H1 (cell line): Measurements from ENCODE around the gene MRM3. TPM values are rescaled to one million over a fixed set of nuclear protein-coding genes. Genes with fewer than 3 reads are reported as not detected.

Experiments used
- CTCF ChIA-PET: fragments of 300-600 bp; sonication (Branson Sonifier 250); formaldehyde crosslinking; loops from one replicate; lab custom pipeline; 2021; ENCODE audit not compliant: partially characterized antibody; lab: Charles Lee
- POLR2A ChIA-PET: fragments of 300-600 bp; sonication (Branson Sonifier 250); formaldehyde crosslinking; loops from one replicate; lab custom pipeline; 2021; ENCODE audit warnings: inconsistent platforms; ENCODE audit not compliant: partially characterized antibody; lab: Charles Lee
- DNase-seq, 2 experiments: peaks; one replicate each; pipeline versions ENCODE4 v3.0.0 to v3.0.0-alpha.2; 2010 to 2022; ENCODE audit warnings: low spot score in 2 of 2, low read depth in 1 of 2, mixed read lengths in 1 of 2
- FAIRE-seq: peaks from 2 replicates; lab custom pipeline; 2011; peaks lifted over from hg19 to GRCh38; lab: Jason Lieb, UNC
- H2AFZ ChIP-seq: 2 replicates; pipeline ENCODE4 v1.8.1; 2012; ENCODE audit warnings: low read length, inconsistent platforms
- H2AK5ac ChIP-seq: 2 replicates; pipeline ENCODE4 v1.6.1; 2013; ENCODE audit warnings: low read depth, low read length
- H2BK120ac ChIP-seq: replicated peaks from 2 replicates; pipeline ENCODE3; 2013; ENCODE audit warnings: low read depth, low read length, inconsistent platforms
- H2BK12ac ChIP-seq: 2 replicates; pipeline ENCODE4 v1.6.1; 2013; ENCODE audit warnings: low read depth, low read length
- H2BK15ac ChIP-seq: 2 replicates; pipeline ENCODE4 v1.6.1; 2013; ENCODE audit warnings: low read length
- H2BK20ac ChIP-seq: 2 replicates; pipeline ENCODE4 v1.6.1; 2013; ENCODE audit warnings: low read length
- H2BK5ac ChIP-seq: 2 replicates; pipeline ENCODE4 v1.6.1; 2013; ENCODE audit warnings: low read depth, low read length
- H3K14ac ChIP-seq: 2 replicates; pipeline ENCODE4 v1.6.1; 2013; ENCODE audit warnings: inconsistent platforms; ENCODE audit not compliant: insufficient read length
- H3K18ac ChIP-seq: 2 replicates; pipeline ENCODE4 v1.6.1; 2013; ENCODE audit warnings: low read length; ENCODE audit errors: extremely low read depth
- H3K23ac ChIP-seq: 2 replicates; pipeline ENCODE4 v1.6.1; 2013; ENCODE audit warnings: inconsistent platforms; ENCODE audit not compliant: insufficient read length
- H3K23me2 ChIP-seq: 2 replicates; pipeline ENCODE4 v1.6.1; 2013; ENCODE audit warnings: low read depth, low read length
- H3K27ac ChIP-seq: 2 replicates; pipeline ENCODE4 v1.6.1; 2011; ENCODE audit warnings: low read depth, low read length, inconsistent platforms
- H3K27me3 ChIP-seq, 4 experiments: replicated peaks in 1 of 4; 1 replicate in 1 of 4; 2 replicates in 3 of 4; pipeline versions ENCODE4 v1.6.1 to v1.8.1; 2011 to 2013; ENCODE audit warnings: low read length in 3 of 4, mild to moderate bottlenecking in 3 of 4, inconsistent platforms in 2 of 4, mixed read lengths in 2 of 4, moderate library complexity in 1 of 4; ENCODE audit not compliant: control insufficient read depth in 3 of 4, insufficient read depth in 3 of 4; ENCODE audit errors: extremely low read depth in 1 of 4
- H3K36me3 ChIP-seq, 4 experiments: 2 replicates each; pipeline versions ENCODE4 v1.6.1 to v1.8.1; 2011 to 2013; ENCODE audit warnings: mild to moderate bottlenecking in 4 of 4, low read length in 3 of 4, moderate library complexity in 2 of 4, control low read depth in 1 of 4, inconsistent platforms in 1 of 4; ENCODE audit not compliant: insufficient read depth in 4 of 4, control insufficient read depth in 2 of 4
- H3K4ac ChIP-seq: replicated peaks from 2 replicates; pipeline ENCODE3; 2013; ENCODE audit warnings: low read length, low read depth, mixed read lengths, inconsistent platforms; ENCODE audit not compliant: insufficient read length
- H3K4me1 ChIP-seq, 4 experiments: replicated peaks in 1 of 4; 1 replicate in 1 of 4; 2 replicates in 3 of 4; pipeline versions ENCODE4 v1.6.1 to v1.8.1; 2011 to 2013; ENCODE audit warnings: low read length in 3 of 4, inconsistent platforms in 2 of 4, mixed read lengths in 1 of 4; ENCODE audit not compliant: insufficient read depth in 4 of 4, control insufficient read depth in 3 of 4
- H3K4me2 ChIP-seq, 2 experiments: 2 replicates each; pipeline versions ENCODE4 v1.6.1 to v1.8.1; 2011 to 2013; ENCODE audit warnings: low read depth in 2 of 2, low read length in 2 of 2, control low read depth in 1 of 2, inconsistent platforms in 1 of 2, mild to moderate bottlenecking in 1 of 2; ENCODE audit not compliant: insufficient read depth in 1 of 2
- H3K4me3 ChIP-seq, 4 experiments: fragments of 200-600, 300-600 bp in 1 of 4; sonication (generic), shearing (Covaris generic), sonication (Bioruptor Twin) in 1 of 4; 2 replicates each; pipeline versions ENCODE4 v1.5.1 to v1.8.1; 2011 to 2016; ENCODE audit warnings: low read length in 4 of 4, low read depth in 3 of 4, control low read depth in 2 of 4, inconsistent platforms in 2 of 4, mild to moderate bottlenecking in 2 of 4, mixed read lengths in 1 of 4, moderate library complexity in 1 of 4; ENCODE audit not compliant: insufficient read depth in 2 of 4; ENCODE audit errors: extremely low read depth in 1 of 4
- H3K56ac ChIP-seq: replicated peaks from 2 replicates; pipeline ENCODE3; 2013; ENCODE audit warnings: low read depth, mild to moderate bottlenecking, mixed read lengths, low read length, inconsistent platforms; ENCODE audit not compliant: insufficient read length
- H3K79me1 ChIP-seq: 2 replicates; pipeline ENCODE4 v1.6.1; 2013; ENCODE audit warnings: low read depth, low read length, control low read depth
- H3K79me2 ChIP-seq, 2 experiments: 2 replicates each; pipeline versions ENCODE4 v1.6.1 to v1.8.1; 2012 to 2013; ENCODE audit warnings: low read length in 2 of 2, mild to moderate bottlenecking in 2 of 2, inconsistent platforms in 1 of 2; ENCODE audit not compliant: insufficient read depth in 2 of 2, control insufficient read depth in 1 of 2
- H3K9ac ChIP-seq, 4 experiments: replicated peaks in 1 of 4; 1 replicate in 1 of 4; 2 replicates in 3 of 4; pipeline versions ENCODE4 v1.6.1 to v1.8.1; 2011 to 2013; ENCODE audit warnings: low read depth in 3 of 4, low read length in 3 of 4, control low read depth in 2 of 4, mild to moderate bottlenecking in 2 of 4, moderate library complexity in 2 of 4, inconsistent platforms in 1 of 4; ENCODE audit errors: extremely low read depth in 1 of 4
- H3K9me3 ChIP-seq, 2 experiments: 2 replicates each; pipeline versions ENCODE4 v1.6.1 to v1.8.1; 2012 to 2013; ENCODE audit warnings: mild to moderate bottlenecking in 2 of 2, moderate library complexity in 2 of 2, control low read depth in 1 of 2, inconsistent platforms in 1 of 2, low read depth in 1 of 2, low read length in 1 of 2, mixed read lengths in 1 of 2; ENCODE audit not compliant: insufficient read depth in 2 of 2
- H4K20me1 ChIP-seq, 2 experiments: replicated peaks in 1 of 2; 2 replicates each; pipeline versions ENCODE3 to v1.8.1; 2011 to 2013; ENCODE audit warnings: inconsistent platforms in 2 of 2, low read length in 2 of 2, mild to moderate bottlenecking in 1 of 2; ENCODE audit not compliant: insufficient read depth in 2 of 2, control insufficient read depth in 1 of 2
- H4K5ac ChIP-seq: 2 replicates; pipeline ENCODE4 v1.6.1; 2013; ENCODE audit warnings: low read length, low read depth, mixed read lengths, inconsistent platforms; ENCODE audit not compliant: insufficient read length
- H4K8ac ChIP-seq: 2 replicates; pipeline ENCODE4 v1.8.0; 2013; ENCODE audit warnings: mild to moderate bottlenecking, moderate library complexity, low read length, inconsistent platforms; ENCODE audit not compliant: insufficient read depth; ENCODE audit errors: extremely low read depth
- H4K91ac ChIP-seq: replicated peaks from 2 replicates; pipeline ENCODE3; 2013; ENCODE audit warnings: low read length, mixed read lengths, inconsistent platforms; ENCODE audit not compliant: insufficient read length
- ASH2L ChIP-seq: fragments of 200-600, 300-600 bp; sonication (generic); IDR thresholded peaks from one replicate; pipeline ENCODE4 v1.7.1; 2017; ENCODE audit warnings: low read length
- BACH1 ChIP-seq: IDR thresholded peaks from 2 replicates; pipeline ENCODE4 v1.6.1; 2012; ENCODE audit warnings: low read length, improper control_type of control experiment
- CBX5 ChIP-seq: fragments of 300-800, 300-1000 bp; sonication (generic); IDR thresholded peaks from 2 replicates; pipeline ENCODE4 v1.7.1; 2016; ENCODE audit warnings: antibody characterized with exemption, low read length, low read depth
- RAD21 ChIP-seq, 2 experiments: IDR thresholded peaks in 1 of 2; conservative IDR thresholded peaks in 1 of 2; 2 replicates each; pipeline ENCODE4 v1.6.1; 2011; ENCODE audit warnings: low read depth in 2 of 2, low read length in 2 of 2, improper control_type of control experiment in 1 of 2, inconsistent platforms in 1 of 2, mild to moderate bottlenecking in 1 of 2, moderate library complexity in 1 of 2
- RXRA ChIP-seq: IDR thresholded peaks from 2 replicates; pipeline ENCODE4 v1.6.1; 2011; ENCODE audit warnings: low read depth, mild to moderate bottlenecking, low read length, moderate library complexity; ENCODE audit not compliant: insufficient read depth
- SIX5 ChIP-seq: IDR thresholded peaks from 2 replicates; pipeline ENCODE4 v1.6.1; 2011; ENCODE audit warnings: mild to moderate bottlenecking, low read depth, low read length
- YY1 ChIP-seq: IDR thresholded peaks from 2 replicates; pipeline ENCODE4 v1.6.1; 2011; ENCODE audit warnings: low read depth, mild to moderate bottlenecking, low read length
- WGBS, 2 experiments: shearing (Covaris generic) in 1 of 2; methylation state at CpG; one replicate each; pipeline versions ENCODE4 v1.1.6 to v1.1.7; 2013 to 2015; ENCODE audit warnings: low lambda C conversion rate in 2 of 2, mixed read lengths in 2 of 2, inconsistent platforms in 1 of 2, low coverage in 1 of 2, missing lambda C conversion rate in 1 of 2; ENCODE audit not compliant: insufficient replicate concordance in 2 of 2, insufficient coverage in 1 of 2, insufficient read length in 1 of 2; ENCODE audit errors: extremely low coverage in 1 of 2, missing lambda C conversion rate in 1 of 2; 5-methylcytosine and 5-hydroxymethylcytosine counted together
- polyA plus RNA-seq, 7 experiments: library from polyadenylated mRNA; depleted of rRNA in 3 of 7; stranded (reverse) in 5 of 7; unstranded in 2 of 7; fragments of >200 nt in 5 of 7; fragments of 200-250 nt in 2 of 7; gene quantifications; 1 replicate in 5 of 7; 2 replicates in 1 of 7; 4 replicates in 1 of 7; pipeline versions ENCODE4 v1.2.1 to v1.2.3, GENCODE V29; 2011 to 2013; ENCODE audit warnings: missing spikeins in 2 of 7, mixed read lengths in 2 of 7
- total RNA-seq: library from RNA; stranded (reverse); fragmentation: NEBNext Ultra II Directional; extraction: Animal tissue kit (Norgen Biotek cat#: 25700); gene quantifications from 2 replicates; pipeline ENCODE4 v1.2.1, GENCODE V29; 2021
- TF ChIP-seq, protein P1 (sequence below): IDR thresholded peaks from 2 replicates; pipeline ENCODE4 v1.6.1; 2012; ENCODE audit warnings: low read length, inconsistent platforms
- TF ChIP-seq, protein P2 (sequence below), 3 experiments: IDR thresholded peaks; 1 replicate in 2 of 3; 2 replicates in 1 of 3; pipeline versions ENCODE4 v1.5.1 to v1.6.1; 2011; ENCODE audit warnings: low read length in 3 of 3, mild to moderate bottlenecking in 3 of 3, inconsistent platforms in 2 of 3, low read depth in 1 of 3, moderate library complexity in 1 of 3; ENCODE audit not compliant: insufficient read depth in 1 of 3; ENCODE audit errors: control extremely low read depth in 1 of 3

Gene MRM3
- total and polyA plus RNA-seq, 2 of the 8 experiments (the other 6 are each of a cell fraction or from before 2014, with no cell fraction given), result 10.1 to 20.8 TPM

DNA sequence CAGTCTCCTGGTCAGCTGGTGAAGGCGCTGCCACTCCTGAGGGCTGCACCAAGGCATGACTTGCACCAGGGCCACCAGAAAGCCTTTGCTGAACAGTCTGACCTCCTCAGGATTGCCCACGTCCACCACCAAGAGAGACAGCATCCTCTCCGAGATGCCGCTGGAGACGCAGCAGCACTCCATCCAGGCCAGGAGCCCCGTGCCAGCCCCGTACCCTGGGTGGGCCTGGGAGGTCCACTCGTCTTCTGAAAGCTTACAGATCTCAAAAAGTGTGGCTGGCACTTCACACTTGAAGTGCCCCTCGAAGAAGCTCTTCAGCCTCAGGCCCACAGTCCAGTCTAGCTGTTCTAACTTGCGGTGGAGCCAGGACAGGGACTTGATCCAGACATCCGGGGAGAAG is 36.7 kb upstream of the MRM3 start:
- H3K36me3 ChIP-seq, result peaks cover 38 to 85% (median 54%) of the 10 kb centered on the region in 4 experiments
- H2AFZ ChIP-seq, result no peak overlapping the region
- no peak overlapping the region for H3K27ac ChIP-seq
- H3K27me3 ChIP-seq, result no peaks in the 10 kb centered on the region
- H3K23me2 ChIP-seq, result no peaks in the 10 kb centered on the region; the same call in 1 of the 2 replicates
- no peak overlapping the region for H2BK5ac ChIP-seq
- H2BK12ac ChIP-seq, result no peak overlapping the region
- no peak overlapping the region for H3K9ac ChIP-seq
- H4K91ac ChIP-seq, result no peak overlapping the region
- CTCF ChIA-PET, result interaction anchor here (0.7 to 1.0 kb wide), 2 partner anchors 10 to 181 kb away, joined by 3 read pairs; no protein-coding TSS in a partner anchor
- no peak overlapping the region for H4K5ac ChIP-seq
- H3K4ac ChIP-seq, result no peak overlapping the region
- no peak overlapping the region for H2BK120ac ChIP-seq
- peaks cover 3 to 34% of the 10 kb centered on the region in 2 experiments; a peak in 3 of 4 replicates for H3K79me2 ChIP-seq
- no peak overlapping the region for H3K14ac ChIP-seq
- H4K20me1 ChIP-seq, result peaks cover 3 to 39% of the 10 kb centered on the region in 2 experiments
- no peak overlapping the region for H2BK20ac ChIP-seq
- peaks cover 4 to 7% of the 10 kb centered on the region in 2 experiments; a peak in 2 of 4 replicates for H3K9me3 ChIP-seq
- no peak overlapping the region for H2AK5ac ChIP-seq
- no peak overlapping the region for H4K8ac ChIP-seq
- WGBS, 2 experiments, result 97% methylated on average over 11 of the region's 11 CpGs; no CpG with 5 or more reads in 1 of the 2 experiments
- no peak overlapping the region for H3K4me2 ChIP-seq
- DNase-seq, result no peak
- H3K79me1 ChIP-seq, result peaks cover 15% of the 10 kb centered on the region
- no peak overlapping the region for H2BK15ac ChIP-seq
- H3K18ac ChIP-seq, result no peak overlapping the region
- POLR2A ChIA-PET, result interaction anchor here (1.1 to 3.9 kb wide), 3 partner anchors 8 to 235 kb away, joined by 3 to 15 read pairs (median 8); partner anchors contain the start of gene NXN
- no peak overlapping the region for H3K23ac ChIP-seq
- no peak overlapping the region for H3K56ac ChIP-seq
- no peaks in the 10 kb centered on the region for H3K4me1 ChIP-seq
- no peak for FAIRE-seq
- H3K4me3 ChIP-seq, result no peak overlapping the region
- no peak for TF ChIP-seq SIX5
- TF ChIP-seq, protein P1, sequence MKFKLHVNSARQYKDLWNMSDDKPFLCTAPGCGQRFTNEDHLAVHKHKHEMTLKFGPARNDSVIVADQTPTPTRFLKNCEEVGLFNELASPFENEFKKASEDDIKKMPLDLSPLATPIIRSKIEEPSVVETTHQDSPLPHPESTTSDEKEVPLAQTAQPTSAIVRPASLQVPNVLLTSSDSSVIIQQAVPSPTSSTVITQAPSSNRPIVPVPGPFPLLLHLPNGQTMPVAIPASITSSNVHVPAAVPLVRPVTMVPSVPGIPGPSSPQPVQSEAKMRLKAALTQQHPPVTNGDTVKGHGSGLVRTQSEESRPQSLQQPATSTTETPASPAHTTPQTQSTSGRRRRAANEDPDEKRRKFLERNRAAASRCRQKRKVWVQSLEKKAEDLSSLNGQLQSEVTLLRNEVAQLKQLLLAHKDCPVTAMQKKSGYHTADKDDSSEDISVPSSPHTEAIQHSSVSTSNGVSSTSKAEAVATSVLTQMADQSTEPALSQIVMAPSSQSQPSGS, result no peak
- no peak for TF ChIP-seq YY1
- no peak for TF ChIP-seq RXRA
- TF ChIP-seq BACH1, result no peak
- TF ChIP-seq, protein P2, sequence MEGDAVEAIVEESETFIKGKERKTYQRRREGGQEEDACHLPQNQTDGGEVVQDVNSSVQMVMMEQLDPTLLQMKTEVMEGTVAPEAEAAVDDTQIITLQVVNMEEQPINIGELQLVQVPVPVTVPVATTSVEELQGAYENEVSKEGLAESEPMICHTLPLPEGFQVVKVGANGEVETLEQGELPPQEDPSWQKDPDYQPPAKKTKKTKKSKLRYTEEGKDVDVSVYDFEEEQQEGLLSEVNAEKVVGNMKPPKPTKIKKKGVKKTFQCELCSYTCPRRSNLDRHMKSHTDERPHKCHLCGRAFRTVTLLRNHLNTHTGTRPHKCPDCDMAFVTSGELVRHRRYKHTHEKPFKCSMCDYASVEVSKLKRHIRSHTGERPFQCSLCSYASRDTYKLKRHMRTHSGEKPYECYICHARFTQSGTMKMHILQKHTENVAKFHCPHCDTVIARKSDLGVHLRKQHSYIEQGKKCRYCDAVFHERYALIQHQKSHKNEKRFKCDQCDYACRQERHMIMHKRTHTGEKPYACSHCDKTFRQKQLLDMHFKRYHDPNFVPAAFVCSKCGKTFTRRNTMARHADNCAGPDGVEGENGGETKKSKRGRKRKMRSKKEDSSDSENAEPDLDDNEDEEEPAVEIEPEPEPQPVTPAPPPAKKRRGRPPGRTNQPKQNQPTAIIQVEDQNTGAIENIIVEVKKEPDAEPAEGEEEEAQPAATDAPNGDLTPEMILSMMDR (IDR thresholded peaks at IDR 0.05; ENCODE audit: control extremely low read depth in 1 of 3, insufficient read depth in 1 of 3, low read depth in 1 of 3, low read length in 3 of 3), result no peak
- no peak for TF ChIP-seq RAD21 (IDR thresholded peaks at IDR 0.05 in 1 of 2, conservative IDR thresholded peaks at IDR 0.05 in 1 of 2; ENCODE audit: low read depth in 2 of 2, low read length in 2 of 2)
- no peak for TF ChIP-seq CBX5
- TF ChIP-seq ASH2L, result no peak
